Osteocyte (in vitro differentiated cells): ENCODE results near the gene MVB12A. TPM values are rescaled to one million over a fixed set of nuclear protein-coding genes. Genes with fewer than 3 reads are reported as not detected.
A peak's percentile ranks its signal among the peaks of the same experiment; 100 is the strongest.

Source experiments
- DNase-seq: peaks from one replicate; pipeline ENCODE4 v3.0.0; 2021; ENCODE audit warnings: mixed read lengths; ENCODE audit not compliant: unreplicated experiment; ENCODE audit errors: extremely low spot score
- H3K27ac Mint-ChIP-seq: one replicate; pipeline ENCODE4 v1.8.0; 2021; ENCODE audit warnings: mild to moderate bottlenecking, mixed read lengths; ENCODE audit not compliant: unreplicated experiment
- H3K27me3 Mint-ChIP-seq: one replicate; pipeline ENCODE4 v1.8.0; 2021; ENCODE audit warnings: mixed read lengths; ENCODE audit not compliant: unreplicated experiment
- H3K36me3 Mint-ChIP-seq: one replicate; pipeline ENCODE4 v1.8.0; 2021; ENCODE audit warnings: mixed read lengths; ENCODE audit not compliant: unreplicated experiment
- H3K4me1 Mint-ChIP-seq: one replicate; pipeline ENCODE4 v1.8.0; 2021; ENCODE audit warnings: mixed read lengths; ENCODE audit not compliant: unreplicated experiment
- H3K4me3 Mint-ChIP-seq: one replicate; pipeline ENCODE4 v1.8.0; 2021; ENCODE audit warnings: mild to moderate bottlenecking, moderate library complexity, mixed read lengths; ENCODE audit not compliant: unreplicated experiment
- H3K9me3 Mint-ChIP-seq: one replicate; pipeline ENCODE4 v1.8.0; 2021; ENCODE audit warnings: mixed read lengths; ENCODE audit not compliant: unreplicated experiment
- total RNA-seq: library from RNA; stranded (reverse); gene quantifications from 2 replicates; pipeline ENCODE4 v1.2.1, GENCODE V29; 2021
- TF ChIP-seq, protein P1 (sequence below): fragments of 200-600 bp; sonication (generic); IDR thresholded peaks from 2 replicates; pipeline ENCODE4 v1.5.0; 2021; ENCODE audit warnings: antibody characterized with exemption, mild to moderate bottlenecking, moderate library complexity

The MVB12A gene
- total RNA-seq, 1 donor from 2014 or later = 59.2 TPM

DNA sequence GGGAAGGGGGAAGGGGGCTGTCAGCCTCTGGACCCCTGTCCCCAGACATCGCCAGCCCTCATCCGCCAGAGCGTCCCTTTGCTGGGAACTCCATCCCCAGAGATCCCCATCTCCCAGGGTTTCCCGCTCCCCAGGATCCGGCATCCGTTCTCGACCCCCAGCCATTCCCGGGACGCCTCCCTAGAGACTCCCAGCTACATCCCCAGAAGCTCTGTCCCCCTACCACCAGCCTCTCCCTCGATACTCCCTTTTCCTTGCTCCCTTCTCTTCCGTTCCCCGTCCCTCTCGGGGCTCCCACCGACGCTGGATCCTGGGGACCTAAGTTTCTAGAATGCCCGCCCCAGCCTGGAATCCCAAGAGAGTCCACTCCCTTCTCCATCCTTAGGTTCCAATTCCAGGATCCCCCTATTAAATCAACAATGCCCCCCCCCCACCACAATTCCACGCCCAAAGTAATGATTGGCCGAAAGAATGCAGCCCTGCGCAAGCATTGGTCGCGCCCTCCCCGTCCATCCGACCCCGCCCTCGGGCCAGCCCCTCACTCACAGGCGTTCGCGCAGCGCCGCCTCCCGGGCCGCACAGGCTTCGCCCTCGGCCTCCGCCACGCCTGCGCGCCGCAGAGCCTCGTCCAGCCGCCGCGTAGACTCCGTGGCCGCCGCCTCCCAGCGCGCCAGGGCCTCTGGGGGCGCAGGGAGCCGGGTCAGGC lies 29.0 kb upstream of the MVB12A start:
- H3K4me1 Mint-ChIP-seq = peaks cover 10% of the 10 kb centered on the region
- H3K27me3 Mint-ChIP-seq = peaks cover 10% of the 10 kb centered on the region
- H3K36me3 Mint-ChIP-seq = no peaks in the 10 kb centered on the region
- peak overlapping the region; percentile 50 for H3K27ac Mint-ChIP-seq
- DNase-seq = peak; percentile 96
- peak overlapping the region; percentile 92 for H3K4me3 Mint-ChIP-seq
- no peaks in the 10 kb centered on the region for H3K9me3 Mint-ChIP-seq
- TF ChIP-seq, protein P1, sequence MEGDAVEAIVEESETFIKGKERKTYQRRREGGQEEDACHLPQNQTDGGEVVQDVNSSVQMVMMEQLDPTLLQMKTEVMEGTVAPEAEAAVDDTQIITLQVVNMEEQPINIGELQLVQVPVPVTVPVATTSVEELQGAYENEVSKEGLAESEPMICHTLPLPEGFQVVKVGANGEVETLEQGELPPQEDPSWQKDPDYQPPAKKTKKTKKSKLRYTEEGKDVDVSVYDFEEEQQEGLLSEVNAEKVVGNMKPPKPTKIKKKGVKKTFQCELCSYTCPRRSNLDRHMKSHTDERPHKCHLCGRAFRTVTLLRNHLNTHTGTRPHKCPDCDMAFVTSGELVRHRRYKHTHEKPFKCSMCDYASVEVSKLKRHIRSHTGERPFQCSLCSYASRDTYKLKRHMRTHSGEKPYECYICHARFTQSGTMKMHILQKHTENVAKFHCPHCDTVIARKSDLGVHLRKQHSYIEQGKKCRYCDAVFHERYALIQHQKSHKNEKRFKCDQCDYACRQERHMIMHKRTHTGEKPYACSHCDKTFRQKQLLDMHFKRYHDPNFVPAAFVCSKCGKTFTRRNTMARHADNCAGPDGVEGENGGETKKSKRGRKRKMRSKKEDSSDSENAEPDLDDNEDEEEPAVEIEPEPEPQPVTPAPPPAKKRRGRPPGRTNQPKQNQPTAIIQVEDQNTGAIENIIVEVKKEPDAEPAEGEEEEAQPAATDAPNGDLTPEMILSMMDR = peak; percentile 83

DNA sequence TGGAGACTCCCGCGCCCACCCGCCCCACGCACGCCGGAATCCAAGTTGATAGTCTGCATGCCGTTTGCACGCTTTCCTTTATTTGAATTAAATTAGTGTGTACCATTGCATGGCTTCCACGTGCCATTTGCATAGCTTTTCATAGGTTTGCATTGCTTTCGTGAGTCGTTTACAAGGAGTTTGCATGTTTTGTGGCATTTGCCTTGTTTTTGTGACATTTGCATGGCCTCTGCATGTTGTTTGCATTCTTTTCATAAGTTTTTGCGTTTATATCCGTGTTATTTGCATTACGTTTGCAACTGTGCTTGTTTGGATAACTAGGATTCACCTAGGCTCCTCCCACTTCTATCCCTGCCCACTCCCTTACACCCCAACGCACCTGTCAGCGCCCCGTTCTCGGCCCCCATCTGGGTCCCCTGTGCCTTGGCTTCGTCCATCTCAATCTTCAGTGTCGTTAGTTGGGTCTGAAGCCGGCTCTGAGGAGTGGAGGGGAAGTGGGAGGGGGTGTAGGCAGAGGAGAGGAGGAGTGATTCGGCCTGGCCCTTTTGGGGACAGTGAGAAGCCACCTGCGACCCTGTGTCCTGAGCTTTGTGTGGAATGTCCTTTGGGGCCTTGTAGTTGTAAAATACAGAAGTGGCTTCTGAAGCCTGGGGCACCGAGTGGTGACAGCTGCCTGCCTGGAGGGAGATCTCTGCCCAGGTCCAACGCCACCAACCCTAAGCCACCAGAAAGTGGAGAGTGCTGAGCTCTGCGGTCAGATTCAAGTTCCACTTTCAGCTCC lies 28.3 kb upstream of the MVB12A start:
- no peaks in the 10 kb centered on the region for H3K9me3 Mint-ChIP-seq
- H3K36me3 Mint-ChIP-seq = no peaks in the 10 kb centered on the region
- peak overlapping the region; percentile 38 for H3K4me3 Mint-ChIP-seq
- peaks cover 10% of the 10 kb centered on the region for H3K27me3 Mint-ChIP-seq
- TF ChIP-seq, protein P1 = no peak
- H3K27ac Mint-ChIP-seq = no peak overlapping the region
- peaks cover 9% of the 10 kb centered on the region for H3K4me1 Mint-ChIP-seq
- DNase-seq = no peak

DNA sequence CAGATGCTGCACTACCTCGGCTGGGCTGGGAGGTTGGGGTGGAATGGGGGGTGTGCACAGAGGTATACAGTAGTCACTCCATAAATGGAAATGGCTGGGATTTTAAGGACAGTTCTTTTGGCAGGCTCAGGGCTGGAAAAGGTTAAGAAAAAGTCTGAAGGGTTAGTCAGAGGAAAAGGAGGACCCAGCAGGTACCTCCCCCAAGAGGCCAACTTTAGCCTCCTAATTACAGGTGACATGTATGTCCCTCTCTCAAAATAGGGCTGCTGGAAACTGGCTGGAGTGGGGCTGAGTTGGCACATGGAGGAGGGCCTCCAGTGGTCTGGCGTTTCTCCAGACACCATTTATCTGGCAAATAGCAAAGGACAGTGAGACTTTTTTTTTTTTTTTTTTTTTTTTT lies 26.8 kb upstream of the MVB12A start:
- Mint-ChIP-seq H3K4me3 (no peak overlapping the region), H3K4me1 (peaks cover 9% of the 10 kb centered on the region), H3K9me3 (no peaks in the 10 kb centered on the region), H3K27ac (no peak overlapping the region), H3K36me3 (no peaks in the 10 kb centered on the region), H3K27me3 (peaks cover 10% of the 10 kb centered on the region)
- no peak for DNase-seq
- TF ChIP-seq, protein P1 = no peak

DNA sequence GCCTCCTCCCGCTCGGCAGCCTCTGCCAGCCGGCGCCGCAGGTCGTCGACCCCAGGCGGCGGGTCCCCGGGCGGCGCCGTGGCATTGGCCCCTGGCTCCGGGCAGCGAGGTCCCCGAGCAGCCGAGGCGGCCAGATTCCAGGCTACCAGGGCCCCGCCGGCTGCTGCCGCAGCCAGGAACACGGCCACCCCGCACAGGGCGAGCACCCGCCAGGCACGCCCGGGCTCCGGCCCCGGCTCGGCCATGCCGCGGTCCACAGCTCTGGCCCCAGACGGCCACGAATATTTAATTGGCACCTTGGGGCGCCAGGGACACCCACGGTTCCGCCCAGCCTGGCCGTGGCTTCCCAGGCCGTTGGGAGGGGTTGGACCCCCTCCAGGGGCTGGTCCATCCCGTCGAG lies 25.9 kb upstream of the MVB12A start, which contains the start of gene CCDC194:
TSS of gene CCDC194 (minus strand) at position 283 of the 400 bp plus-strand sequence. CDS start at position 245, 38 bp downstream.
- Mint-ChIP-seq H3K4me3 (no peak within 1 kb of the TSS), H3K4me1 (peaks cover 9% of the 10 kb centered on the region), H3K36me3 (no peaks in the 10 kb centered on the region), H3K27ac (no peak within 1 kb of the TSS), H3K27me3 (peaks cover 8% of the 10 kb centered on the region), H3K9me3 (no peaks in the 10 kb centered on the region)
- TF ChIP-seq, protein P1 = no peak
- DNase-seq = no peak

DNA sequence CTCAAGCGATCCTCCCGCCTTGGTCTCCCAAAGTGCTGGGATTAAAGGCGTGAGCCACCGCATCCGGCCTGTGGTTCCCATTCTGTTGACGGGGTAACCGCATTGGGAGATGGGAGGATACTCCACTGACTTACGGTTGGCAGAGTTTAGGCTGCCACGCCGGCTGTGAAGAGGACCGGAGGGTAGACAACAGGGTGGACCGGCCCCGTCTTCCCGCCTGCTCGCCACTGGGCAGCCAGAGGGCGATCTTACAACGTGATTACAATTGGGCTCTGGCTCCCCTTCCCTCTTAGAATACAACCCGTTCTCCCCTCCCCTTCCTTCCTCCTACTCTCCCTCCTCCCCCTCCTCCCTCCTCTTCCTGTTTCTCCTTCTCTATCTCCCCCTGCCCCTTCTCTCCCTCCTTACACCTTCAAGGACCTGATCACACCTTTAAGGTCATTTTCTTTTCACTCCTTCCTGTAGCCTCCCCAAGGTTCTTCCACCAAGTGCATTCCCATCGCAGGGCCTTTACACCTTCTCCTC lies 24.9 kb upstream of the MVB12A start:
- Mint-ChIP-seq H3K4me1 (peaks cover 9% of the 10 kb centered on the region), H3K4me3 (peak overlapping the region; percentile 40), H3K9me3 (no peaks in the 10 kb centered on the region), H3K27ac (no peak overlapping the region), H3K36me3 (no peaks in the 10 kb centered on the region), H3K27me3 (peaks cover 2% of the 10 kb centered on the region)
- TF ChIP-seq, protein P1 = peak; percentile 64
- no peak for DNase-seq
